Islet of Langerhans (tissue), 1 donor: Measurements from ENCODE around the gene PARM1.

ENCODE experiments used
- FAIRE-seq: peaks from one replicate; lab custom pipeline; 2011; peaks lifted over from hg19 to GRCh38; lab: Jason Lieb, UNC

PARM1 gene

GRCh38 chr4:75031775-75032174, 98.9 kb downstream of the PARM1 start:
- no peak for FAIRE-seq

DNA sequence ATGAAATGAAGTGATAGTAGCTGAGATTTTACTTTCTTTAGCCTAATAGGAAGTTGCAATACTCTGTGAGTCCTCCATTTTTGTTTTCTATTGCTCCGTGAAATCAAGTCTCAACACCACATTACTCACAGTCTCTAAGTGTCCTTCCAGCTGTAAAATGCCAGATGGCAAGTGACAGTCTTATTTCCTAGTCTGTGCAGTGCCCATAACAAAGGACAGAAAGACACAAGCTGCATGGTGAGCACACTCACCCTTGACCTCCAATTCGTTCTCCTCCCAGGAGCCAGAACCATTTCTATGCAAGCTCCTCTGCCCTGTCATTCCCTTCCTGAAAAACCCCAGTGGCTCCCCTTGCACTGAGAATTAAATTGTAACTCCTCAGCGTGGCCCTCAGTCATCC, 101.6 kb downstream of the PARM1 start:
- no peak for FAIRE-seq

DNA sequence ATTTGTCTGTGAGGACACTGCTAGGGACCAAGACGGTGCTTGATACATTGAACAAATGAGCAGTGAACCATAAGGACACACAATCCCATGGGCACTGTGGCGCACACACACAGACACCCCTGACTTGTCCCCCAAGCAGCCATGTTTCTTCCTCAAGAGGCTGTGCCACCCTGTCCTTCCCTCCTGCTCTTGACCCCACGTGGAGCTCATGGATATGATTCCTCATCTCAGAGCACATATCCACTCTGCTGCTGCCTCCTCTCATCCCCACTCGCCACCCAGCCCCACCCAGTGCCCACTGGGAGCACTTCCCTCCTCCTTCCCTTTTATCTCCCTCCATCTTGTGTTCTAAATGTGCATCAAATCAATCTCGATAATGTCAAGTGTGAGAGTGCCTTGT, 102.4 kb downstream of the PARM1 start:
- no peak for FAIRE-seq

DNA sequence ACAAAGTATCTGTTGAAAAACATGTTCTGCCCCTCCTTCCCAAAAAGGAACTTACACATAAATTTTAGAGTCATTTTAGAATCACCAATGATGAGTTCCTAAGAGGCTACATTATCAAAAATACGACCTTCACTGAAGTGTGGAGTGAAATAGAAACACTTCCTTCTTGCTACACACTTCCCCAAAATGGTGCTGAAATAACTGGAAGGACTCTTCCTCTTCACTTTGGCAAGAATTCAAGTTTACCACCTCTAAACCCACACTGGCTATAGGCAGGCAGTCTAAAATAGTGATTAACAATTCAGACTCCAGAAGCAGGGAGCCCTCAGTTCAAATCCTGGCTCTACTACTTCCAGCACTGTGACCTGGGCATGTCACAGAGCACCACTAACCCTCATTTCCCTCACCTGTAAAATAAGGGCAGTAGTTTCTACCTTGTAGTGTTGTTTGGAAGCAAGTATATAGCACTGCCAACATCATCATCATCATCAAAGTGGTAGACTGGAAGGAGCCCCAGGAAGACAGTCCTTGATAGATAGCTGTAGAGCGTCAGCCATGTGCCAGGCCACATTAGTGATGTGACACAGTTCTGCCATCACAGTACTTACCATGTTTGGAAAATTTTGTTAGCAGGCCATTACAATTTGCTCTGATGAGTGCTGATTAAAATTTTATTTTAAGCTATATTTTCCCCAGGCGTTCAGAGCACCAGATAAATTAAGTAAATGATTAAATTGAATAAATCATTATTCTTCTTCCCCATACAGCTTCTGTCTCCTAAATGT, 103.3 kb downstream of the PARM1 start:
- FAIRE-seq, result peak; percentile 9

GRCh38 chr4:75037252-75037651, 104.3 kb downstream of the PARM1 start:
- FAIRE-seq, result no peak

DNA sequence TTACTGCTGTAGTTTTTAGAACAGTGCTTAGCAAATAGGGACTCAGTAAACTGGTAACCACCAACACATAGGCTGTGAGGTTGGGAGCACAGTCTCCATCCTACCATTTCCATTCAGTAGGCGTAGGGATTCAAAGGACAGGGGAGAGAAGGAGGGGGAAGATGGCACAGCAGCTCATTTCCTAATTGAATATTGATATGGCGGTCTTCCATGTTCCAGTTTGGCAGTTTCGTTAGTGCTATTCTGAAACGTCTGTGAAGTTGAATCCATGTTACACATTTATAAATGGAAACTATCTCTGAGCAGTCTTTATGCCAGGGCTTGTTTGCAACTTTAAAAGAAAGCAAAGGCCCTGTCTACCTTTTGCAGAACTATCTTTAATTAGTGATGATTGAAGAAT, 105.5 kb downstream of the PARM1 start:
- no peak for FAIRE-seq

DNA sequence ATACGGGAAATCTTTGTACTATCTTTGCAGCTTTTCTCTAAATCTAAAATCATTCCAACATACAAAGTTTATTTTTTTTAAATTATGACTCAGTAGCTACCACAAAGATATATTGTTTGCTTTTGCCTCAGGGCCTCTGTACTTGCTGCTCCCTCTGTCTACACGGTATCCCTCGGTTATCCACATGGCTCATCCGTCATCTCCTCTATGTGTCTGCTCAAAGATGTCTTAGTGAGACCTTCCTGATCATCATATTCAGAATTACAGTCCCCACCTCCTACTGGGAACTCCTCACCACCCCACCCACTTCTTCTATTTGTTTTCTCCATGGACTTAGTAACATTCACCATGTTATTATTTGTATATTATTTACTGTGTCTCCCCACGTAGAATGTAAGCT, 107.8 kb downstream of the PARM1 start:
- FAIRE-seq, result no peak

DNA sequence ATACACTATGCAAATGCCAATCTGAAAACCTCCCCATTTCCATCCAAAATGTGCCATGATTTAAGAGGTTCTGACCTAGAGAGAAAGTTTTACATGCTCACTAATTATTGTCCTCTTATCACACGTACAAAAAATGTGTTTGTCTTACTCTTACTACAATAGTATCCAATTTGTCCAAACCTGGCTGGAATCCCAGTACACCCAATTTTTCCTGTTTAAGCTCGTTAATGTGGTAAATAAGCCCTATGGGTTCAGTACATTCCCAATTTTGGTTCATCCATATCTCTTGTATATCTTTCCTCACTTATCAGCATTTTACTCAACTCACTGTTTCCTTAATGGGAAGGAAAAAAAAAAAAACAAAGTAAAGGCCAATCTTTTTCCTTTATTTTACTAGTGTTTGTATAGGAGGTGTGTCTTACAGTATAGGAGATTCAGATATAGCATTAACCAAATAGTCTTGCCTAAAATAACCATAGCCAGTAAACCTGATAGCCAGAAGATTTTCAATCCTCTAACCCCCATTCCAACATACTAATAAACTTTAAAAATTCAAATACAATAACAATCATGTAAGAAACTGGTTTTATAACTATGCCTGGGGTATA, 109.8 kb downstream of the PARM1 start:
- FAIRE-seq, result no peak

DNA sequence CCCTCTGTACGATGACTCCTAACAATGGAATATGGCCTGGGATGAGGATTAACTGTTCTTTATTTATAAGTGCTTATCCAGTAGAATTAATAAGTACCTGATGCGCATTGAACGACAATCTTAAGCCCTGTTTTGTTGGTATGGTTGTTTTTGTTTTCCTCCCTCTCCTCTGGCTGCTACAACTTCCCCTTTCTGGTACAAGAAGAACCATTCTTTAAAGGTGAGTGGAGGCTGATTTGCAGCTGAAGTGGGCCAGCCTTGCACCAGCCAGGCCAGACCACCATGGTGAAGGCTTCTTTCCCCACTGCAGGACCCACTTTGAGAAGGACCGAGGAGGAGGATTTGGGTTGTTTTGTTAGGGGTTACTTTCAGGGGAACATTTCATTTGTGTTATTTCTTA, 113.3 kb downstream of the PARM1 start:
- FAIRE-seq, result no peak

GRCh38 chr4:75046641-75047040, 113.7 kb downstream of the PARM1 start:
- FAIRE-seq, result no peak

DNA sequence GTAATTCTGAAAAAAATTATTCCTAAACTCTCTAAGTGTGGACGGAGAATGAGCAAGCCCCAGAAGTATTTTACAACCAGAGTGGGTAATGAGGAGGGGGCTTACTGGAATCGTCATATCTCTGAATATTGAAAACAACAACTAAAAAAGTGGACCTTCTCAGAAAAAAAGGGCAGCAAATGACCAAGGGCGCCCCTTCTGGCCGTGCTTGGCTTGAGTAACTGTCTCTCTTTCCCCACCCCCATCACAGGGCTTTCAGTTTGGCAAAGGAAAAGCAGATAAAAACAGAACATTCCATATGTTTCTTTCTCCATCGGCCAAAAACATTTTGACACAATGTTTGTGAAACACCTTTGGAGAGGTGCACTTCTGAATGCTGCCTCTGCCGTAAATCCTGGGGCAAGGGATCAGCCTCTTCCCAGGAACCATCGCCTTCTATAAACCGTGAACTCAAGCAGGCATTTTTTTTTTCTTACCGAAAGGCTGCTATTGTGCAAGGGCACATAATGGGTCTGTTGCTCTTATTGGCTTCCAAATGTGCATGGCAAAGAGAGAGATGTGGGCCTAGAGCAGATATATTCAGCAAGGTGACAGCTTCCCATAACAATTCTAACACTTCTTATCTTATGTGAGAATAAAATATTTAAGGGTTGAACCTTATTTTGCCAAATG, 115.4 kb downstream of the PARM1 start:
- FAIRE-seq, result no peak

- no peak for FAIRE-seq
Measured at GRCh38 chr4:75051431-75051830, 118.5 kb downstream of the PARM1 start.

DNA sequence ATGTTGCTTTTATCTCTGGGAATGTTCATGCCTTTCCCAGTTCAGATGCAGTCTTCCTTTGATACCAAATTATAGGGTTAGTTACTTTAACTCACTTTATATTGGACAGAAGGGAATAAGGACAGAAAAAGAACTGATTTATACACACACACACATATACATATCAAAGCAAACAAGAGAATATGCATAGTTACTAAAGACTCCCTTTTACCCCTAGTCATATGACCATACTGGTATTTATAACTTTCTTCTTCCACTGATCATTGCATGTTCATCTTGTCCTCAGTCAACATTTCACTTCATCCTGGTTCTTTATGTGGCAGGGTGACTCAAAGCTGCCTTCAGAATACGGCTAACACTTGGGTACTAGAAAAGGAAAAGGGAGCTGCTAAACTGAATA, 120.4 kb downstream of the PARM1 start:
- FAIRE-seq, result no peak

GRCh38 chr4:75054078-75054477, 121.2 kb downstream of the PARM1 start:
- FAIRE-seq, result no peak

GRCh38 chr4:75056277-75056676, 123.4 kb downstream of the PARM1 start:
- FAIRE-seq, result no peak

- FAIRE-seq, result no peak
Measured at GRCh38 chr4:75057369-75057768, 124.5 kb downstream of the PARM1 start.

DNA sequence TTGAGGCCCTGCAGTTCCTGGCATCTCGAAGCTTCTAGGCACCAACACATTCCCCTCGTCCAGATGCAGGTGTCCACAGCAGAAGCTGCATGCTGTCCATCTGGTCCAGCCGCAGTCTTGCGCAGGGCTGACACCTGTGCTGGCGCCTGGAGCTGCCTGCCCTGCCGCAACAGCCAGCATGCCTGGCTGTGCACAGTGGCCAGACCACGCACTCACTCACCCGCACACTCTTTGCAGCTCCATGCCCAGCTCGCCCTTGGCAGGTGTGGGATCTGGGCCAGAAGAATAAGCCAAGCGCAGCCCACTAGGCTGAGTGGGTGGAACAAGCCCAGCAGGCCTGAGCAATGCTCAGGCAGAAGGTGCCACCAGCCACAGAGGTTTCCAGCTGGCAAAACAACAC, 125.6 kb downstream of the PARM1 start:
- no peak for FAIRE-seq

DNA sequence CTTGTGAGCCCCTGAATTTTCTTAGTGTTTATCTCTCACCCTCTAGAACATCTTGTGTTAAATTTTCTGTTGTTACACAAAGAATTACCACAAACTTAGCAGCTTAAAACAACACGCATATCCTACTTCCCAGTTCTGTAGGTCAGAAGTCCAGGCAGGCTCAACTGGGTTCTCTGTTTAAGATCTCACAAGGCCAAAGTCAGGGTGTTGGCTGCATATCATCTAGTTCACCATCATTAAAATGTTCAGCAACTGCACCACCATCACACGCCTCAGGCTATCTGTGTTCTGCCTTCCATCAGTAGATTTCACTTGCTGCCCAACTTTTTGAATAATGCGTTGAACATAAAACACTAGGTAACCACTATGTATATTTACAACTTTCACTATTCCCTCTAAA, 130.5 kb downstream of the PARM1 start:
- FAIRE-seq, result no peak

DNA sequence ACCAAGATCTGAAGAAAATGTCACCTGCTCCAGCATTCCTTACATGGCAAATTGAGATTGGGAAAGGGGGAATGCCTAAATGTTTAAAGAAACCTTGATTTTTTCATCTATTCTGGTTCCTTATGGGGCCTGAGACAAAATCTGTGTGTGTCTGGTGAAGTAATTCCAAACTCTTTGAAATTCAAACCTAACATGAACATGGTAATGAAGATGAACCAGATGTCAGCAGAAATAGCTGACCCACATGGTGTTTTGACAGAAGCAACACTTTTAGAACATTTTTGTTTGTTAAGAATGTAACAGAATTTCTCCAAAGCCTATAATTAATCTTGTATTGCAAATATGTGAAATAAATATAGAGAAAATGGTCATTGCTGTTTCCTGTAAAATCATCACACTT, 133.0 kb downstream of the PARM1 start:
- no peak for FAIRE-seq

DNA sequence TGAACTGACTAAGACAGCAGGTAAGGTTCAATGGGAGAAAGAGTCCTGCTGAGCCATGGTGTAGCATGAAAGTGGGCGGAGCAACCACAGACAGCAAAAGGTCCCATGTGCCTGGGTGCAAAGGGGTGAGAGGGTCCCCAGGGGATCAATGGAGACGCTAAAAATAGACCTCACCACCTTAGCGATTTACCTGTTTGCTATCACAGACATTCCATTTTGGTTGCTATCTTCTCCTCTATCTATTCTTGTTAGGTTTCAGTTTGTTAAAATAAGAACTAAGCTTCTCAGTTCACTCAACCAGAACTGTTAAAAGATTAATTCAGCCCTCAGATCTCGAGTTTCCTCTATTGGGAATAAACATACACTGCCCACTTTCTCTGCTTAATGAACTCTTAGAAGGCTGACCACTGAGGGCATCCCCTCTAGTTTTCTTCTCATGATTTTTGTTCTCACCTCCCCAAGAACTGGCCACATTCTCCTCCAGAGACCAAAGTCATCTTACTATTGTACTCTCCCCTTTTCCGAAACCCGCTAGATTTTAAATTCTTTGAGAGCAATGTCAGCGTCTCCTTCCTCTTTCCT, 136.7 kb downstream of the PARM1 start:
- FAIRE-seq, result no peak

GRCh38 chr4:75071317-75071716, 138.4 kb downstream of the PARM1 start:
- FAIRE-seq, result no peak

DNA sequence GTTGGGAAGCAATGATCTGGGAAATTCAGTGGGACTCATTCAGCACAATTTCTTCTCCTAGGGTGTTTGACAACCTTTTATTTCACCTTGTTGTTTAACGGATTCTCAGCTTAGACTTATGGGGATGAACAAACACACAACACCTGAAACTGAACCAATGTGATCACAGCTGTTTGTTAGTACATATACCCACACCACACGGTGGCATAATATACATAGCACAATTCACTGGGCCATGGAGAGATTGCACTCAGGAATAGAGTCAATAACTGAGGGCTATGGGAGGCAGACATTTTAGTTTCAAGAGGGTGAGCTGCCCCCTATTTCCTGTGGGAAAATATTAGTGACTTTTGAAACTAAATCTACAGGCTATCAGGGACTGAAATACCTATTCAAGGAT, 148.0 kb downstream of the PARM1 start:
- FAIRE-seq, result no peak

GRCh38 chr4:75081561-75081960, 148.6 kb downstream of the PARM1 start:
- FAIRE-seq, result no peak
